ENCODE data around the gene NKX1-2. TPM values are rescaled to one million over a fixed set of nuclear protein-coding genes. Genes with fewer than 3 reads are reported as not detected.

The NKX1-2 gene
- total RNA-seq (2014; rRNA removed; shearing (Covaris generic); ENCODE audit: low replicate concordance) = not detected in 2 replicates

- no peak within 1 kb of the TSS for H3K9ac ChIP-seq (ENCODE audit: low read length)
Observed at GRCh38 chr10:124450012-124450782, at the start of gene NKX1-2. Gene NKX1-2 (minus strand): TSS chr10:124450035. CDS start chr10:124449943, 92 bp downstream.

GRCh38 chr10:124498056-124498455 is 48.2 kb upstream of the NKX1-2 start:
- H4K20me1 ChIP-seq (ENCODE audit: insufficient read depth, low read depth, low read length) = no peaks in the 10 kb centered on the region
- H3K79me2 ChIP-seq (ENCODE audit: low read length) = no peaks in the 10 kb centered on the region

More at GRCh38 chr10:124450012-124450782, at the start of gene NKX1-2:
- H2AFZ ChIP-seq (ENCODE audit: low read length) = no peak within 1 kb of the TSS
- H3K4me3 ChIP-seq (ENCODE audit: low read length) = no peak within 1 kb of the TSS
- no peak within 1 kb of the TSS for H3K4me2 ChIP-seq (ENCODE audit: low read depth, low read length, poor library complexity, severe bottlenecking)
- no peaks in the 10 kb centered on the region for H3K9me3 ChIP-seq (ENCODE audit: low read length)
- no peak for DNase-seq
- no peaks in the 10 kb centered on the region for H3K27me3 ChIP-seq (ENCODE audit: low read length)
- no peaks in the 10 kb centered on the region for H3K79me2 ChIP-seq (ENCODE audit: low read length)
- no peaks in the 10 kb centered on the region for H3K9me2 ChIP-seq (replicated peaks; ENCODE audit: insufficient read depth, low read length)
- no peaks in the 10 kb centered on the region for H3K36me3 ChIP-seq (ENCODE audit: insufficient read depth, low read length)
- no peaks in the 10 kb centered on the region for H4K20me1 ChIP-seq (ENCODE audit: insufficient read depth, low read depth, low read length)
- no peak within 1 kb of the TSS for H3K27ac ChIP-seq (ENCODE audit: low read length)
- no peaks in the 10 kb centered on the region for H3K4me1 ChIP-seq (ENCODE audit: low read length)

GRCh38 chr10:124497196-124497881 is 47.5 kb upstream of the NKX1-2 start:
- no peak for DNase-seq
- H3K9me3 ChIP-seq (ENCODE audit: low read length) = peaks cover 8% of the 10 kb centered on the region
- no peaks in the 10 kb centered on the region for H3K79me2 ChIP-seq (ENCODE audit: low read length)
- no peaks in the 10 kb centered on the region for H3K4me1 ChIP-seq (ENCODE audit: low read length)
- H3K36me3 ChIP-seq (ENCODE audit: insufficient read depth, low read length) = peaks cover 14% of the 10 kb centered on the region
- H3K4me3 ChIP-seq (ENCODE audit: low read length) = no peak overlapping the region
- H3K9me2 ChIP-seq (replicated peaks; ENCODE audit: insufficient read depth, low read length) = no peaks in the 10 kb centered on the region
- no peaks in the 10 kb centered on the region for H3K27me3 ChIP-seq (ENCODE audit: low read length)
- H3K9ac ChIP-seq (ENCODE audit: low read length) = no peak overlapping the region
- no peaks in the 10 kb centered on the region for H4K20me1 ChIP-seq (ENCODE audit: insufficient read depth, low read depth, low read length)
- H2AFZ ChIP-seq (ENCODE audit: low read length) = no peak overlapping the region
- H3K27ac ChIP-seq (ENCODE audit: low read length) = no peak overlapping the region
- H3K4me2 ChIP-seq (ENCODE audit: low read depth, low read length, poor library complexity, severe bottlenecking) = no peak overlapping the region

More at GRCh38 chr10:124498056-124498455, 48.2 kb upstream of the NKX1-2 start:
- no peaks in the 10 kb centered on the region for H3K4me1 ChIP-seq (ENCODE audit: low read length)
- H3K36me3 ChIP-seq (ENCODE audit: insufficient read depth, low read length) = peaks cover 14% of the 10 kb centered on the region
- H3K4me3 ChIP-seq (ENCODE audit: low read length) = no peak overlapping the region
- no peak for DNase-seq
- H2AFZ ChIP-seq (ENCODE audit: low read length) = no peak overlapping the region
- H3K4me2 ChIP-seq (ENCODE audit: low read depth, low read length, poor library complexity, severe bottlenecking) = no peak overlapping the region
- H3K27ac ChIP-seq (ENCODE audit: low read length) = no peak overlapping the region
- no peaks in the 10 kb centered on the region for H3K27me3 ChIP-seq (ENCODE audit: low read length)
- H3K9me3 ChIP-seq (ENCODE audit: low read length) = peaks cover 8% of the 10 kb centered on the region
- H3K9me2 ChIP-seq (replicated peaks; ENCODE audit: insufficient read depth, low read length) = no peaks in the 10 kb centered on the region
- no peak overlapping the region for H3K9ac ChIP-seq (ENCODE audit: low read length)

- Histone ChIP-seq H3K9me3 (ENCODE audit: low read length) (peaks cover 8% of the 10 kb centered on the region), H3K9me2 (replicated peaks; ENCODE audit: insufficient read depth, low read length) (no peaks in the 10 kb centered on the region), H4K20me1 (ENCODE audit: insufficient read depth, low read depth, low read length) (no peaks in the 10 kb centered on the region), H2AFZ (ENCODE audit: low read length) (no peak overlapping the region), H3K4me1 (ENCODE audit: low read length) (no peaks in the 10 kb centered on the region), H3K27ac (ENCODE audit: low read length) (no peak overlapping the region), H3K4me2 (ENCODE audit: low read depth, low read length, poor library complexity, severe bottlenecking) (no peak overlapping the region), H3K36me3 (ENCODE audit: insufficient read depth, low read length) (peaks cover 14% of the 10 kb centered on the region), H3K9ac (ENCODE audit: low read length) (no peak overlapping the region), H3K79me2 (ENCODE audit: low read length) (no peaks in the 10 kb centered on the region), H3K4me3 (ENCODE audit: low read length) (no peak overlapping the region), H3K27me3 (ENCODE audit: low read length) (no peaks in the 10 kb centered on the region)
- DNase-seq = no peak
Observed at GRCh38 chr10:124496620-124497019, 46.8 kb upstream of the NKX1-2 start.

DNA sequence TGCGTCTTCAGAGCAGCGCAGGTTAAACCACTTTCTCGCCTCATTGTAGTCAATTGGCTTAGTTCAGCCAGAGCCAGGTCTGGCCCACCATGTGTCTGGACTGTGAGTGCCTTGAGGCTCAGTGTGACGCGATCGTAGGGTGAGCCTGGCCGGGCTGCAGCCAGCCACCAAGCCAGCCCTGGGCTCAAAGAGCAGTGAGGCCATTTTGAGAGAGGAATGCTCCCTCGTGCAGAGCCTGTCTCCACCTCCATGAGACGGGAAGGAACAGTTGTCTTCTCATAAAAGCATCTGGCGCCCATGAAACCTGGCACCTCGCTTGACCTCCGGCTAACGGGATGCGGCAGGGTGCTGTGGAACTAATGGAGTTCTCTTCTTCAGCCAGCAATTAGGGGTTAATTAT is 46.3 kb upstream of the NKX1-2 start:
- peaks cover 14% of the 10 kb centered on the region for H3K36me3 ChIP-seq (ENCODE audit: insufficient read depth, low read length)
- no peak overlapping the region for H3K4me3 ChIP-seq (ENCODE audit: low read length)
- peaks cover 8% of the 10 kb centered on the region for H3K9me3 ChIP-seq (ENCODE audit: low read length)
- no peak overlapping the region for H3K27ac ChIP-seq (ENCODE audit: low read length)
- H3K27me3 ChIP-seq (ENCODE audit: low read length) = no peaks in the 10 kb centered on the region
- DNase-seq = no peak
- H2AFZ ChIP-seq (ENCODE audit: low read length) = no peak overlapping the region
- H3K79me2 ChIP-seq (ENCODE audit: low read length) = no peaks in the 10 kb centered on the region
- no peaks in the 10 kb centered on the region for H4K20me1 ChIP-seq (ENCODE audit: insufficient read depth, low read depth, low read length)
- H3K4me2 ChIP-seq (ENCODE audit: low read depth, low read length, poor library complexity, severe bottlenecking) = no peak overlapping the region
- no peaks in the 10 kb centered on the region for H3K9me2 ChIP-seq (replicated peaks; ENCODE audit: insufficient read depth, low read length)
- no peaks in the 10 kb centered on the region for H3K4me1 ChIP-seq (ENCODE audit: low read length)
- H3K9ac ChIP-seq (ENCODE audit: low read length) = no peak overlapping the region

DNA sequence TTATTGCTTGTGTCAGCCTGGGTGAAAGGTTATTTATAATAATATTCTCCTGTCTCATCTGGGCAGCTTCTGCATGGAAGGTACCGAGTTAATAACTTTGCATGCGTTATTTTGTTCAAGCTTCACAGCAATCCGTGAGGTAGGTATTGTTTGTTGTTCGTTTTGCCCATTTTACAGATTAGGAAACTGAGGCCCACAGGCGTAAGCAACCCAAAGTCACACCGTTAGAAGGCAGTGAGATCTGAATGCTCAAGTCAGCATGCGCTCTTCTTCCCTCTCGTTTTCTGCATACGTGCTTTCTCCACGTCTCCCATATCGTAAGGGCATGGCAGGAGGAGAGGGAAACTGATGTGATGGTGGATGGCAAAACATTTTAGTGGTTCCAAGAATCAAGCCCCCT is 45.9 kb upstream of the NKX1-2 start:
- Histone ChIP-seq H4K20me1 (ENCODE audit: insufficient read depth, low read depth, low read length) (no peaks in the 10 kb centered on the region), H3K36me3 (ENCODE audit: insufficient read depth, low read length) (peaks cover 9% of the 10 kb centered on the region), H3K79me2 (ENCODE audit: low read length) (no peaks in the 10 kb centered on the region), H3K4me2 (ENCODE audit: low read depth, low read length, poor library complexity, severe bottlenecking) (no peak overlapping the region), H3K9me2 (replicated peaks; ENCODE audit: insufficient read depth, low read length) (no peaks in the 10 kb centered on the region), H3K9ac (ENCODE audit: low read length) (no peak overlapping the region), H3K27ac (ENCODE audit: low read length) (no peak overlapping the region), H3K9me3 (ENCODE audit: low read length) (peaks cover 3% of the 10 kb centered on the region), H2AFZ (ENCODE audit: low read length) (no peak overlapping the region), H3K27me3 (ENCODE audit: low read length) (no peaks in the 10 kb centered on the region), H3K4me1 (ENCODE audit: low read length) (no peaks in the 10 kb centered on the region), H3K4me3 (ENCODE audit: low read length) (no peak overlapping the region)
- no peak for DNase-seq

GRCh38 chr10:124495162-124495561 is 45.3 kb upstream of the NKX1-2 start:
- no peak overlapping the region for H3K4me3 ChIP-seq (ENCODE audit: low read length)
- H3K27ac ChIP-seq (ENCODE audit: low read length) = no peak overlapping the region
- H3K4me1 ChIP-seq (ENCODE audit: low read length) = no peaks in the 10 kb centered on the region
- H3K9me3 ChIP-seq (ENCODE audit: low read length) = no peaks in the 10 kb centered on the region
- no peaks in the 10 kb centered on the region for H3K79me2 ChIP-seq (ENCODE audit: low read length)
- H3K27me3 ChIP-seq (ENCODE audit: low read length) = no peaks in the 10 kb centered on the region
- no peak overlapping the region for H3K9ac ChIP-seq (ENCODE audit: low read length)
- 0 out of 2 replicates have a peak, but pooled peaks cover 5% of the 10 kb centered on the region for H3K36me3 ChIP-seq (ENCODE audit: insufficient read depth, low read length)
- no peak for DNase-seq
- H4K20me1 ChIP-seq (ENCODE audit: insufficient read depth, low read depth, low read length) = no peaks in the 10 kb centered on the region
- H3K4me2 ChIP-seq (ENCODE audit: low read depth, low read length, poor library complexity, severe bottlenecking) = no peak overlapping the region
- no peaks in the 10 kb centered on the region for H3K9me2 ChIP-seq (replicated peaks; ENCODE audit: insufficient read depth, low read length)
- no peak overlapping the region for H2AFZ ChIP-seq (ENCODE audit: low read length)

- no peaks in the 10 kb centered on the region for H3K27me3 ChIP-seq (ENCODE audit: low read length)
- H3K4me2 ChIP-seq (ENCODE audit: low read depth, low read length, poor library complexity, severe bottlenecking) = no peak overlapping the region
- H3K27ac ChIP-seq (ENCODE audit: low read length) = no peak overlapping the region
- no peaks in the 10 kb centered on the region for H4K20me1 ChIP-seq (ENCODE audit: insufficient read depth, low read depth, low read length)
- H2AFZ ChIP-seq (ENCODE audit: low read length) = no peak overlapping the region
- H3K9me3 ChIP-seq (ENCODE audit: low read length) = no peaks in the 10 kb centered on the region
- no peaks in the 10 kb centered on the region for H3K36me3 ChIP-seq (ENCODE audit: insufficient read depth, low read length)
- no peaks in the 10 kb centered on the region for H3K4me1 ChIP-seq (ENCODE audit: low read length)
- DNase-seq = no peak
- no peak overlapping the region for H3K9ac ChIP-seq (ENCODE audit: low read length)
- no peak overlapping the region for H3K4me3 ChIP-seq (ENCODE audit: low read length)
- H3K79me2 ChIP-seq (ENCODE audit: low read length) = no peaks in the 10 kb centered on the region
- no peaks in the 10 kb centered on the region for H3K9me2 ChIP-seq (replicated peaks; ENCODE audit: insufficient read depth, low read length)
Observed at GRCh38 chr10:124494046-124494807, 44.4 kb upstream of the NKX1-2 start.
